H1 (cell line): Measurements from ENCODE around the gene CYLD. TPM values are rescaled to one million over a fixed set of nuclear protein-coding genes. Genes with fewer than 3 reads are reported as not detected.

Experiments
- CTCF ChIA-PET: fragments of 300-600 bp; sonication (Branson Sonifier 250); formaldehyde crosslinking; loops from one replicate; lab custom pipeline; 2021; ENCODE audit not compliant: partially characterized antibody; lab: Charles Lee
- POLR2A ChIA-PET: fragments of 300-600 bp; sonication (Branson Sonifier 250); formaldehyde crosslinking; loops from one replicate; lab custom pipeline; 2021; ENCODE audit warnings: inconsistent platforms; ENCODE audit not compliant: partially characterized antibody; lab: Charles Lee
- DNase-seq, 2 experiments: peaks; one replicate each; pipeline versions ENCODE4 v3.0.0 to v3.0.0-alpha.2; 2010 to 2022; ENCODE audit warnings: low spot score in 2 of 2, low read depth in 1 of 2, mixed read lengths in 1 of 2
- FAIRE-seq: peaks from 2 replicates; lab custom pipeline; 2011; peaks lifted over from hg19 to GRCh38; lab: Jason Lieb, UNC
- H2AFZ ChIP-seq: 2 replicates; pipeline ENCODE4 v1.8.1; 2012; ENCODE audit warnings: low read length, inconsistent platforms
- H2AK5ac ChIP-seq: 2 replicates; pipeline ENCODE4 v1.6.1; 2013; ENCODE audit warnings: low read depth, low read length
- H2BK120ac ChIP-seq: replicated peaks from 2 replicates; pipeline ENCODE3; 2013; ENCODE audit warnings: low read depth, low read length, inconsistent platforms
- H2BK12ac ChIP-seq: 2 replicates; pipeline ENCODE4 v1.6.1; 2013; ENCODE audit warnings: low read depth, low read length
- H2BK15ac ChIP-seq: 2 replicates; pipeline ENCODE4 v1.6.1; 2013; ENCODE audit warnings: low read length
- H2BK20ac ChIP-seq: 2 replicates; pipeline ENCODE4 v1.6.1; 2013; ENCODE audit warnings: low read length
- H2BK5ac ChIP-seq: 2 replicates; pipeline ENCODE4 v1.6.1; 2013; ENCODE audit warnings: low read depth, low read length
- H3K14ac ChIP-seq: 2 replicates; pipeline ENCODE4 v1.6.1; 2013; ENCODE audit warnings: inconsistent platforms; ENCODE audit not compliant: insufficient read length
- H3K18ac ChIP-seq: 2 replicates; pipeline ENCODE4 v1.6.1; 2013; ENCODE audit warnings: low read length; ENCODE audit errors: extremely low read depth
- H3K23ac ChIP-seq: 2 replicates; pipeline ENCODE4 v1.6.1; 2013; ENCODE audit warnings: inconsistent platforms; ENCODE audit not compliant: insufficient read length
- H3K23me2 ChIP-seq: 2 replicates; pipeline ENCODE4 v1.6.1; 2013; ENCODE audit warnings: low read depth, low read length
- H3K27ac ChIP-seq: 2 replicates; pipeline ENCODE4 v1.6.1; 2011; ENCODE audit warnings: low read depth, low read length, inconsistent platforms
- H3K27me3 ChIP-seq, 4 experiments: replicated peaks in 1 of 4; 1 replicate in 1 of 4; 2 replicates in 3 of 4; pipeline versions ENCODE4 v1.6.1 to v1.8.1; 2011 to 2013; ENCODE audit warnings: low read length in 3 of 4, mild to moderate bottlenecking in 3 of 4, inconsistent platforms in 2 of 4, mixed read lengths in 2 of 4, moderate library complexity in 1 of 4; ENCODE audit not compliant: control insufficient read depth in 3 of 4, insufficient read depth in 3 of 4; ENCODE audit errors: extremely low read depth in 1 of 4
- H3K36me3 ChIP-seq, 4 experiments: 2 replicates each; pipeline versions ENCODE4 v1.6.1 to v1.8.1; 2011 to 2013; ENCODE audit warnings: mild to moderate bottlenecking in 4 of 4, low read length in 3 of 4, moderate library complexity in 2 of 4, control low read depth in 1 of 4, inconsistent platforms in 1 of 4; ENCODE audit not compliant: insufficient read depth in 4 of 4, control insufficient read depth in 2 of 4
- H3K4ac ChIP-seq: replicated peaks from 2 replicates; pipeline ENCODE3; 2013; ENCODE audit warnings: low read length, low read depth, mixed read lengths, inconsistent platforms; ENCODE audit not compliant: insufficient read length
- H3K4me1 ChIP-seq, 4 experiments: replicated peaks in 1 of 4; 1 replicate in 1 of 4; 2 replicates in 3 of 4; pipeline versions ENCODE4 v1.6.1 to v1.8.1; 2011 to 2013; ENCODE audit warnings: low read length in 3 of 4, inconsistent platforms in 2 of 4, mixed read lengths in 1 of 4; ENCODE audit not compliant: insufficient read depth in 4 of 4, control insufficient read depth in 3 of 4
- H3K4me2 ChIP-seq, 2 experiments: 2 replicates each; pipeline versions ENCODE4 v1.6.1 to v1.8.1; 2011 to 2013; ENCODE audit warnings: low read depth in 2 of 2, low read length in 2 of 2, control low read depth in 1 of 2, inconsistent platforms in 1 of 2, mild to moderate bottlenecking in 1 of 2; ENCODE audit not compliant: insufficient read depth in 1 of 2
- H3K4me3 ChIP-seq, 4 experiments: fragments of 200-600, 300-600 bp in 1 of 4; sonication (generic), shearing (Covaris generic), sonication (Bioruptor Twin) in 1 of 4; 2 replicates each; pipeline versions ENCODE4 v1.5.1 to v1.8.1; 2011 to 2016; ENCODE audit warnings: low read length in 4 of 4, low read depth in 3 of 4, control low read depth in 2 of 4, inconsistent platforms in 2 of 4, mild to moderate bottlenecking in 2 of 4, mixed read lengths in 1 of 4, moderate library complexity in 1 of 4; ENCODE audit not compliant: insufficient read depth in 2 of 4; ENCODE audit errors: extremely low read depth in 1 of 4
- H3K56ac ChIP-seq: replicated peaks from 2 replicates; pipeline ENCODE3; 2013; ENCODE audit warnings: low read depth, mild to moderate bottlenecking, mixed read lengths, low read length, inconsistent platforms; ENCODE audit not compliant: insufficient read length
- H3K79me1 ChIP-seq: 2 replicates; pipeline ENCODE4 v1.6.1; 2013; ENCODE audit warnings: low read depth, low read length, control low read depth
- H3K79me2 ChIP-seq, 2 experiments: 2 replicates each; pipeline versions ENCODE4 v1.6.1 to v1.8.1; 2012 to 2013; ENCODE audit warnings: low read length in 2 of 2, mild to moderate bottlenecking in 2 of 2, inconsistent platforms in 1 of 2; ENCODE audit not compliant: insufficient read depth in 2 of 2, control insufficient read depth in 1 of 2
- H3K9ac ChIP-seq, 4 experiments: replicated peaks in 1 of 4; 1 replicate in 1 of 4; 2 replicates in 3 of 4; pipeline versions ENCODE4 v1.6.1 to v1.8.1; 2011 to 2013; ENCODE audit warnings: low read depth in 3 of 4, low read length in 3 of 4, control low read depth in 2 of 4, mild to moderate bottlenecking in 2 of 4, moderate library complexity in 2 of 4, inconsistent platforms in 1 of 4; ENCODE audit errors: extremely low read depth in 1 of 4
- H3K9me3 ChIP-seq, 2 experiments: 2 replicates each; pipeline versions ENCODE4 v1.6.1 to v1.8.1; 2012 to 2013; ENCODE audit warnings: mild to moderate bottlenecking in 2 of 2, moderate library complexity in 2 of 2, control low read depth in 1 of 2, inconsistent platforms in 1 of 2, low read depth in 1 of 2, low read length in 1 of 2, mixed read lengths in 1 of 2; ENCODE audit not compliant: insufficient read depth in 2 of 2
- H4K20me1 ChIP-seq, 2 experiments: replicated peaks in 1 of 2; 2 replicates each; pipeline versions ENCODE3 to v1.8.1; 2011 to 2013; ENCODE audit warnings: inconsistent platforms in 2 of 2, low read length in 2 of 2, mild to moderate bottlenecking in 1 of 2; ENCODE audit not compliant: insufficient read depth in 2 of 2, control insufficient read depth in 1 of 2
- H4K5ac ChIP-seq: 2 replicates; pipeline ENCODE4 v1.6.1; 2013; ENCODE audit warnings: low read length, low read depth, mixed read lengths, inconsistent platforms; ENCODE audit not compliant: insufficient read length
- H4K8ac ChIP-seq: 2 replicates; pipeline ENCODE4 v1.8.0; 2013; ENCODE audit warnings: mild to moderate bottlenecking, moderate library complexity, low read length, inconsistent platforms; ENCODE audit not compliant: insufficient read depth; ENCODE audit errors: extremely low read depth
- H4K91ac ChIP-seq: replicated peaks from 2 replicates; pipeline ENCODE3; 2013; ENCODE audit warnings: low read length, mixed read lengths, inconsistent platforms; ENCODE audit not compliant: insufficient read length
- WGBS, 2 experiments: shearing (Covaris generic) in 1 of 2; methylation state at CpG; one replicate each; pipeline versions ENCODE4 v1.1.6 to v1.1.7; 2013 to 2015; ENCODE audit warnings: low lambda C conversion rate in 2 of 2, mixed read lengths in 2 of 2, inconsistent platforms in 1 of 2, low coverage in 1 of 2, missing lambda C conversion rate in 1 of 2; ENCODE audit not compliant: insufficient replicate concordance in 2 of 2, insufficient coverage in 1 of 2, insufficient read length in 1 of 2; ENCODE audit errors: extremely low coverage in 1 of 2, missing lambda C conversion rate in 1 of 2; 5-methylcytosine and 5-hydroxymethylcytosine counted together
- long read RNA-seq, 2 experiments: library from RNA in 1 of 2; library from capped mRNA in 1 of 2; stranded (forward); transcript quantifications; one replicate each; pipeline ENCODE4 v2.0.0, GENCODE V29; 2021; ENCODE audit warnings: inconsistent platforms in 1 of 2
- polyA minus RNA-seq, 3 experiments: library from RNA; depleted of rRNA, polyadenylated mRNA; stranded (reverse); fragments of >200 nt; gene quantifications; 1 replicate in 2 of 3; 2 replicates in 1 of 3; pipeline ENCODE4 v1.2.3, GENCODE V29; 2011
- polyA plus RNA-seq, 7 experiments: library from polyadenylated mRNA; depleted of rRNA in 3 of 7; stranded (reverse) in 5 of 7; unstranded in 2 of 7; fragments of >200 nt in 5 of 7; fragments of 200-250 nt in 2 of 7; gene quantifications; 1 replicate in 5 of 7; 2 replicates in 1 of 7; 4 replicates in 1 of 7; pipeline versions ENCODE4 v1.2.1 to v1.2.3, GENCODE V29; 2011 to 2013; ENCODE audit warnings: missing spikeins in 2 of 7, mixed read lengths in 2 of 7
- total RNA-seq: library from RNA; stranded (reverse); fragmentation: NEBNext Ultra II Directional; extraction: Animal tissue kit (Norgen Biotek cat#: 25700); gene quantifications from 2 replicates; pipeline ENCODE4 v1.2.1, GENCODE V29; 2021

Gene CYLD
- total RNA-seq (18.7 and 18.8 TPM in 2 replicates), polyA plus RNA-seq (2011; rRNA removed) (2.9 and 3.7 TPM in 2 replicates), polyA minus RNA-seq (2011; rRNA and poly(A)+ RNA removed) (8.3 and 9.6 TPM in 2 replicates)
- polyA plus RNA-seq (2011; cell fraction: cytosol; rRNA removed): 4.9 TPM
- polyA plus RNA-seq (2011; cell fraction: nucleus; rRNA removed): 3.4 TPM
- 4.2 to 8.5 TPM (median 6.2 TPM) in 4 replicates for polyA plus RNA-seq (2012, experiment 1 of 2)
- 0.43 TPM for polyA plus RNA-seq (2012, experiment 2 of 2)
- 5.9 TPM for polyA plus RNA-seq (2013, experiment 1 of 2)
- 7.9 TPM for polyA plus RNA-seq (2013, experiment 2 of 2)
- polyA minus RNA-seq (2011; cell fraction: cytosol; rRNA and poly(A)+ RNA removed): 7.7 TPM
- polyA minus RNA-seq (2011; cell fraction: nucleus; rRNA and poly(A)+ RNA removed): 14.7 TPM
- long read RNA-seq, experiment 1, partial matches to known transcripts: 5 of 13 reads
- long read RNA-seq, experiment 1, other reads (novel, unspliced or antisense): 7 of 13 reads
- long read RNA-seq, experiment 2, partial matches to known transcripts: 0 of 4 reads
- long read RNA-seq, experiment 2, other reads (novel, unspliced or antisense): 2 of 4 reads

DNA sequence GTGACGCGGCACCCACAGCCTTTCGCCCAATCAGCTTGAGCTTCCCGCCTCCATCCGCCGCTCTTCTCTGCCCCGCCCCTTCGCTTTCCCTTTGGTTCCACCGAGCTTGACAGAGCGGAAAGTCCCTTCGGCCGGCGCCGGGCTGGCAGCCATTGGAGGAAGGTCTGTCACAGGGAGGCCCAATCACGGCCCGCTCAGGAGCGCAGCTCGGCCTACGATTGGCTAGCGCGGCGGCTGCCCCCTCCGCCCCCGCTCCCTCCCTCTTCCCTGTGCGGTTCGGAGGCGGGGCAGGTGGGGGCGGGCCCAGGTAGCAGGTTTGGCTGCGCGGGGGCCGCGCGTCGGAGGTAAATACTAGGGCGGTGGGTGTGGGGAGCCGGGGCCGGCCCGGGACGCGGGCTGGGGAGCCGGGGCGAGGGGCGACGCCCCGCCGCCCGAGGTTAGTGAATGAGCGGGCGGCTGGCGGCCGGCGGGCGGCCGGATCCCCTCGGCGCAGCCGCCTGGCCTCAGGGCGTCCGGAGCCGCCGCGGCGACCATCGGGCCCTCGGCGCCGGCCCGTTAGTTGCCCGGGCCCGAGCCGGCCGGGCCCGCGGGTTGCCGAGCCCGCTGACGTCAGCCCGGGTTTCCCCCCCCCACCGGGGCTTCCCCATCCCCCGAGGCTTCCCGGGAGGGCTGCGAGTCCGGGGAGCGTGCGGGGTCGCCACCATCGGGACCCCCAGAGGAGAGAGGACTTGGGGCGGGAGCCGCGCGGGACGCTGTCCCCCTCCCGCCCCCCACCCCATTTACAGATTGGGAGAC, at the start of gene CYLD:
CYLD (plus strand) TSS at position 306 of the 795 bp plus-strand sequence. CDS start 7,613 bp downstream, outside the sequence.
- Histone ChIP-seq H4K8ac (no peak within 1 kb of the TSS; the same call in 1 of the 2 replicates), H2BK20ac (no peak within 1 kb of the TSS), H2BK12ac (no peak within 1 kb of the TSS), H2BK15ac (no peak within 1 kb of the TSS), H3K27ac (no peak within 1 kb of the TSS), H2BK120ac (no peak within 1 kb of the TSS), H3K79me1 (no peaks in the 10 kb centered on the region), H3K9me3 (no peaks in the 10 kb centered on the region), H3K4me2 (peak within 1 kb of the TSS; percentile 83 to 89), H2BK5ac (no peak within 1 kb of the TSS), H3K4me3 (peak within 1 kb of the TSS; percentile 63 to 97 (median 74)), H3K56ac (peak within 1 kb of the TSS; percentile 11), H3K36me3 (no peaks in the 10 kb centered on the region), H3K4ac (no peak within 1 kb of the TSS), H4K5ac (no peak within 1 kb of the TSS), H2AFZ (peak within 1 kb of the TSS; percentile 92; the same call in 1 of the 2 replicates), H3K79me2 (no peaks in the 10 kb centered on the region), H3K23ac (no peak within 1 kb of the TSS), H4K91ac (no peak within 1 kb of the TSS), H3K23me2 (no peaks in the 10 kb centered on the region), H4K20me1 (no peaks in the 10 kb centered on the region), H3K14ac (no peak within 1 kb of the TSS), H3K18ac (peak within 1 kb of the TSS; percentile 19; the same call in 1 of the 2 replicates), H3K4me1 (peaks cover 3 to 12% (median 5%) of the 10 kb centered on the region in 4 experiments; a peak in 6 of 7 replicates), H3K9ac (peak within 1 kb of the TSS; percentile 8 to 34 (median 12); a peak in 2 of 7 replicates), H3K27me3 (no peaks in the 10 kb centered on the region), H2AK5ac (no peak within 1 kb of the TSS)
- POLR2A ChIA-PET: no interaction called here
- WGBS, 2 experiments: 0% methylated on average over 4 of the region's 93 CpGs; no CpG with 5 or more reads in 1 of the 2 experiments
- CTCF ChIA-PET: interaction anchor here (0.8 to 2.2 kb wide), 3 partner anchors 21 to 74 kb away, joined by 3 to 7 read pairs (median 6); no protein-coding TSS in a partner anchor
- DNase-seq: peak; percentile 95 to 97
- no peak for FAIRE-seq
